ENCODE data around the gene ETF1.

DNA sequence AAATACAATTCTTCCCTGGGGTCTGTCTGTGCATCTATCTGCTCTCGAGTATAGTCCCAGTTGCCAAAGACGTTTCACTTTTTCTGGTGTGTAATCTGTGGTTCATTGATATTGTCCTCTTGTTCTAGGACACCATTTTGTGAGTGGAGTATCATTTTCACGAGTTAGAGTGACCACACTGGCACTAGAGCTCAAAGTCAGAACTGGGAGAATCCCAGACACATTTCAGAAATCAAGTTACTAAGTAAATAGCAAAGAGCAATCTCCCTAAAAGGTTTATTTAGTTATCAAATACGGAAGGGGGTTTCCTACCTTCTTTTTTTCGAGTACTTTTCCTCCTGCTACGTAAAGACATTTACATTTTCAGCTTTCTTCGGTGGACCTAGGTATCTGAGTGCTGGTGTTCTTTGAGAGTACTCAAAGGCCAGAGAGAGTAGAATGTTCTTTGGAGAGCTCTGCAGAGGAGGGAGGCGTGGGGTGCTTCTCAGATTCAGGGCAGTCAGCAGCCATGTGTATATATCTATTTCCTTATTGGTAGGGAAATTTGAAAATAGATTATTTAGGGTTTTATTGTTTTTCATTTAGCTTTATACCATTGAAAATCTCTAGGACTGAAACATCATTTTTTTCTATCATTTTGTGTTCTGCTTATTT is 41.1 kb upstream of the ETF1 start:
- TF ChIP-seq, protein P1, sequence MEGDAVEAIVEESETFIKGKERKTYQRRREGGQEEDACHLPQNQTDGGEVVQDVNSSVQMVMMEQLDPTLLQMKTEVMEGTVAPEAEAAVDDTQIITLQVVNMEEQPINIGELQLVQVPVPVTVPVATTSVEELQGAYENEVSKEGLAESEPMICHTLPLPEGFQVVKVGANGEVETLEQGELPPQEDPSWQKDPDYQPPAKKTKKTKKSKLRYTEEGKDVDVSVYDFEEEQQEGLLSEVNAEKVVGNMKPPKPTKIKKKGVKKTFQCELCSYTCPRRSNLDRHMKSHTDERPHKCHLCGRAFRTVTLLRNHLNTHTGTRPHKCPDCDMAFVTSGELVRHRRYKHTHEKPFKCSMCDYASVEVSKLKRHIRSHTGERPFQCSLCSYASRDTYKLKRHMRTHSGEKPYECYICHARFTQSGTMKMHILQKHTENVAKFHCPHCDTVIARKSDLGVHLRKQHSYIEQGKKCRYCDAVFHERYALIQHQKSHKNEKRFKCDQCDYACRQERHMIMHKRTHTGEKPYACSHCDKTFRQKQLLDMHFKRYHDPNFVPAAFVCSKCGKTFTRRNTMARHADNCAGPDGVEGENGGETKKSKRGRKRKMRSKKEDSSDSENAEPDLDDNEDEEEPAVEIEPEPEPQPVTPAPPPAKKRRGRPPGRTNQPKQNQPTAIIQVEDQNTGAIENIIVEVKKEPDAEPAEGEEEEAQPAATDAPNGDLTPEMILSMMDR (IDR thresholded peaks at IDR 0.05): no peak
- TF ChIP-seq EZH2 (IDR thresholded peaks at IDR 0.05; ENCODE audit: borderline replicate concordance, insufficient read depth, low read depth, low read length, poor library complexity, severe bottlenecking): no peak

All from B cell (primary cell).